ENCODE measurements around the gene PRSS12. TPM values are rescaled to one million over a fixed set of nuclear protein-coding genes. Genes with fewer than 3 reads are reported as not detected.

PRSS12 gene
- total RNA-seq, 1 experiment from 2014 or later, result 3.1 TPM

DNA sequence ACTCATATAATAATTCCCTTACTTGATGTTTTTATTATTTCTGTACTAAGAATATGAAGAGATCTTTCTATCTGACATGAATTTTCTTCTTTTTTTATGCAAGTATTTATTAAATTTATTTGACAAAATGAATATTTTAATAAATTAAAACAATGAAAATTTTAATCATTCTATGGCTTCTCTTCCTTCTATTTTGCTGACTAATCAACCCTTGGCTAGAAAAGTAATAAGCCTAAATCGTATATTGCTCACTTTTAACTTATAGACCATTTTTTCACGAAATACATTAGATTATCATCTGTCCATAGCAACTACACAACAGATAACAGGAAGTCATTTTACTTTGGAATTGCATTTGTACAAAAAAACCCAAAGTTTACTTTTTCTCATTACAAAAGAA is 38.6 kb downstream of the PRSS12 start:
- H3K27ac ChIP-seq (ENCODE audit: low read depth, low read length, poor library complexity, severe bottlenecking), result no peak overlapping the region
- no peak for DNase-seq (ENCODE audit: low spot score)
- no peak for TF ChIP-seq EZH2 (IDR thresholded peaks at IDR 0.05; ENCODE audit: borderline replicate concordance, low read depth, low read length, poor library complexity, severe bottlenecking)
- TF ChIP-seq, protein P1, sequence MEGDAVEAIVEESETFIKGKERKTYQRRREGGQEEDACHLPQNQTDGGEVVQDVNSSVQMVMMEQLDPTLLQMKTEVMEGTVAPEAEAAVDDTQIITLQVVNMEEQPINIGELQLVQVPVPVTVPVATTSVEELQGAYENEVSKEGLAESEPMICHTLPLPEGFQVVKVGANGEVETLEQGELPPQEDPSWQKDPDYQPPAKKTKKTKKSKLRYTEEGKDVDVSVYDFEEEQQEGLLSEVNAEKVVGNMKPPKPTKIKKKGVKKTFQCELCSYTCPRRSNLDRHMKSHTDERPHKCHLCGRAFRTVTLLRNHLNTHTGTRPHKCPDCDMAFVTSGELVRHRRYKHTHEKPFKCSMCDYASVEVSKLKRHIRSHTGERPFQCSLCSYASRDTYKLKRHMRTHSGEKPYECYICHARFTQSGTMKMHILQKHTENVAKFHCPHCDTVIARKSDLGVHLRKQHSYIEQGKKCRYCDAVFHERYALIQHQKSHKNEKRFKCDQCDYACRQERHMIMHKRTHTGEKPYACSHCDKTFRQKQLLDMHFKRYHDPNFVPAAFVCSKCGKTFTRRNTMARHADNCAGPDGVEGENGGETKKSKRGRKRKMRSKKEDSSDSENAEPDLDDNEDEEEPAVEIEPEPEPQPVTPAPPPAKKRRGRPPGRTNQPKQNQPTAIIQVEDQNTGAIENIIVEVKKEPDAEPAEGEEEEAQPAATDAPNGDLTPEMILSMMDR (conservative IDR thresholded peaks at IDR 0.05; ENCODE audit: low read depth, low read length), result no peak
- H3K36me3 ChIP-seq (ENCODE audit: insufficient read depth, low read length, poor library complexity, severe bottlenecking), result no peaks in the 10 kb centered on the region
- H3K4me3 ChIP-seq (ENCODE audit: low read depth, low read length, poor library complexity, severe bottlenecking), result no peak overlapping the region
- H3K4me1 ChIP-seq (ENCODE audit: insufficient read depth, low read length, poor library complexity, severe bottlenecking), result no peaks in the 10 kb centered on the region
- H3K9me3 ChIP-seq (ENCODE audit: low read depth, low read length, poor library complexity, severe bottlenecking), result no peaks in the 10 kb centered on the region
- POLR2A ChIA-PET (ENCODE audit: low non-redundant PET), result no interaction called here
- intact Hi-C loops (cut with micrococcal nuclease; ENCODE audit: unreplicated experiment), result no loop called here
- BruUV-seq (replicated peaks), result no TSS peak
- no peaks in the 10 kb centered on the region for H3K27me3 ChIP-seq (replicated peaks; ENCODE audit: insufficient read depth, low read depth, low read length, poor library complexity)
- CTCF ChIA-PET, result no interaction called here

DNA sequence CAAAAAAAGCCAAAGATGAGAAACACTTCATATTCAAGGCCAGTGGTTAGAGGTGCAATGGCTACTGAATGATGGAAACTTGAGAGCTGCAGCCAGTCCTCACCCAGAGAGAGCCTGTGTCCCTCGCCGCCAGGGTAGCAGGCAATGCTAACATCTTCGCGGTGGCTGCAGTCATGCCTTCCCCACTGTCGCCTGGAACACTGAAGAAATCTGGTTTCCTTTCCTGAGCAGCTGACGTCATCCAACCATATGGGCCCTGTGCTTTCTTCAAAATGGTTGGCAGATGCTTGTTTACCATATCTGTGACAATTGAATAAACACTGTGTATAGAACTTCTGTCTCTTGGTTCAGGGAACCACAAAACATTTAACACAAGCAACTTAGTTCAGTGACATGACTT is 39.7 kb downstream of the PRSS12 start:
- TF ChIP-seq, protein P1 (conservative IDR thresholded peaks at IDR 0.05; ENCODE audit: low read depth, low read length), result no peak
- POLR2A ChIA-PET (ENCODE audit: low non-redundant PET), result no interaction called here
- no peak for DNase-seq (ENCODE audit: low spot score)

DNA sequence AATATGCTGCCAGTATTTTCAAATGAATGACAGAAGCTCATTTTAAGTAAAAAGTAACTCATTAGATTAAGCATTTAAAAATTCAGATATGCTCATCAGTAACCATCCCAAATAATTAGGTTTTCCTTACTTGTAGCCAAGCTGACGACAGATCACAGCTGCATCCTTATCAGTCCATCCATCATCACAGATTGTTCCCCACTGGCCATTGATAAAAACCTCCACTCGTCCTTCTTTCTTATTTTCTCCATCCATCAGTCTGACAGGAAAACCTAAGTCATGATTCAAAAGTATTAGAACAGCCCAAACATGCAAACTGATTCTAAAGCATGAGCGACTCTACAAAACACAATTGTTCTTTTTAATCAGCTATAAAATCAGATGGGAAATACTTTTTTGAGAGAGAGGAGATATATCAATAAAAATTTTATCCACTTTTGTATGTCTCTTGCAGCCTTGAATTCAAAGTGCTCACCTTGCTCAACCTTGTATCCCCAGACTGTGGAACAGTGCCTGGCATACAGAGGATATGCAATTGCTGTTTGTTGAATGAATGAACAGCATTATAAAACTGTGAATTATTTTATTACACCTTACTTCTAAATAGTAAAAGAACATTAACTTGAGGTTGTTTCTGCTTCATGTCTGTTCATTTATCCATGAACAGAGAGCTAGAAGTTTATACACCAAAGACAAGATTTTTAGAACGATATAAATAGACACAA is 44.3 kb downstream of the PRSS12 start:
- intact Hi-C loops (cut with micrococcal nuclease; ENCODE audit: unreplicated experiment), result no loop called here
- DNase-seq (ENCODE audit: low spot score), result no peak
- ChIA-PET POLR2A (ENCODE audit: low non-redundant PET) (no interaction called here), CTCF (no interaction called here)
- Histone ChIP-seq H3K36me3 (ENCODE audit: insufficient read depth, low read length, poor library complexity, severe bottlenecking) (no peaks in the 10 kb centered on the region), H3K27ac (ENCODE audit: low read depth, low read length, poor library complexity, severe bottlenecking) (no peak overlapping the region), H3K4me3 (ENCODE audit: low read depth, low read length, poor library complexity, severe bottlenecking) (no peak overlapping the region), H3K4me1 (ENCODE audit: insufficient read depth, low read length, poor library complexity, severe bottlenecking) (no peaks in the 10 kb centered on the region), H3K27me3 (replicated peaks; ENCODE audit: insufficient read depth, low read depth, low read length, poor library complexity) (no peaks in the 10 kb centered on the region), H3K9me3 (ENCODE audit: low read depth, low read length, poor library complexity, severe bottlenecking) (no peaks in the 10 kb centered on the region)
- TF ChIP-seq, protein P1 (conservative IDR thresholded peaks at IDR 0.05; ENCODE audit: low read depth, low read length), result no peak
- no peak for TF ChIP-seq EZH2 (IDR thresholded peaks at IDR 0.05; ENCODE audit: borderline replicate concordance, low read depth, low read length, poor library complexity, severe bottlenecking)
- no TSS peak for BruUV-seq (replicated peaks)

More for the DNA sequence above, 39.7 kb downstream of the PRSS12 start:
- intact Hi-C loops (cut with micrococcal nuclease; ENCODE audit: unreplicated experiment), result no loop called here
- Histone ChIP-seq H3K27me3 (replicated peaks; ENCODE audit: insufficient read depth, low read depth, low read length, poor library complexity) (no peaks in the 10 kb centered on the region), H3K9me3 (ENCODE audit: low read depth, low read length, poor library complexity, severe bottlenecking) (no peaks in the 10 kb centered on the region), H3K4me3 (ENCODE audit: low read depth, low read length, poor library complexity, severe bottlenecking) (no peak overlapping the region), H3K27ac (ENCODE audit: low read depth, low read length, poor library complexity, severe bottlenecking) (no peak overlapping the region), H3K4me1 (ENCODE audit: insufficient read depth, low read length, poor library complexity, severe bottlenecking) (no peaks in the 10 kb centered on the region), H3K36me3 (ENCODE audit: insufficient read depth, low read length, poor library complexity, severe bottlenecking) (no peaks in the 10 kb centered on the region)
- CTCF ChIA-PET, result no interaction called here
- no TSS peak for BruUV-seq (replicated peaks)

Measured in A673 (cell line).